CD14-positive monocyte (primary cell): Measurements from ENCODE around the gene DVL3. TPM values are rescaled to one million over a fixed set of nuclear protein-coding genes. Genes with fewer than 3 reads are reported as not detected.

Experiments used
- DNase-seq, 3 donors: peaks; one replicate each; pipeline ENCODE4 v3.0.0-alpha.2; 2011 to 2022
- H2AFZ ChIP-seq: 2 replicates; pipeline ENCODE4 v1.6.0; 2012; ENCODE audit warnings: mild to moderate bottlenecking, low read depth, low read length, inconsistent platforms; ENCODE audit not compliant: insufficient read depth, poor library complexity, severe bottlenecking
- H3K27ac ChIP-seq, 2 donors: 1 replicate in 1 of 2; 2 replicates in 1 of 2; pipeline ENCODE4 v1.5.1; 2012 to 2013; ENCODE audit warnings: low read length in 2 of 2, control low read depth in 1 of 2, inconsistent platforms in 1 of 2, low read depth in 1 of 2, mild to moderate bottlenecking in 1 of 2
- H3K27me3 ChIP-seq, 2 donors: one replicate each; pipeline versions ENCODE4 v1.6.0 to v1.6.1; 2011 to 2013; ENCODE audit warnings: low read length in 2 of 2; ENCODE audit not compliant: control insufficient read depth in 2 of 2, insufficient read depth in 2 of 2
- H3K36me3 ChIP-seq, 2 donors: replicated peaks in 1 of 2; 1 replicate in 1 of 2; 2 replicates in 1 of 2; pipeline versions ENCODE4 v1.5.1 to v1.6.1; 2012 to 2013; ENCODE audit warnings: low read length in 2 of 2, control low read depth in 1 of 2, inconsistent platforms in 1 of 2, mild to moderate bottlenecking in 1 of 2; ENCODE audit not compliant: insufficient read depth in 2 of 2, control insufficient read depth in 1 of 2
- H3K4me1 ChIP-seq, 2 donors: 1 replicate in 1 of 2; 2 replicates in 1 of 2; pipeline versions ENCODE4 v1.5.1 to v1.6.1; 2012 to 2013; ENCODE audit warnings: low read length in 2 of 2, control low read depth in 1 of 2, inconsistent platforms in 1 of 2, mild to moderate bottlenecking in 1 of 2, moderate library complexity in 1 of 2; ENCODE audit not compliant: insufficient read depth in 2 of 2, control insufficient read depth in 1 of 2
- H3K4me2 ChIP-seq: replicated peaks from 2 replicates; pipeline ENCODE3; 2012; ENCODE audit warnings: low read length, moderate library complexity, mild to moderate bottlenecking; ENCODE audit not compliant: poor library complexity, severe bottlenecking; ENCODE audit errors: extremely low read depth
- H3K4me3 ChIP-seq, 3 experiments: fragments of 200-600 bp in 1 of 3; sonication (generic) in 1 of 3; replicated peaks in 1 of 3; 1 replicate in 2 of 3; 2 replicates in 1 of 3; pipeline ENCODE4 v1.5.1; 2011 to 2013; ENCODE audit warnings: low read length in 3 of 3, mild to moderate bottlenecking in 3 of 3, control low read depth in 2 of 3, low read depth in 2 of 3, inconsistent platforms in 1 of 3, moderate library complexity in 1 of 3
- H3K79me2 ChIP-seq: 2 replicates; pipeline ENCODE4 v1.6.0; 2012; ENCODE audit warnings: mild to moderate bottlenecking, control low read depth, inconsistent platforms, low read length, moderate library complexity; ENCODE audit not compliant: insufficient read depth
- H3K9ac ChIP-seq: 2 replicates; pipeline ENCODE4 v1.6.0; 2017; ENCODE audit warnings: low read length, mild to moderate bottlenecking; ENCODE audit not compliant: insufficient read depth, poor library complexity, severe bottlenecking
- H3K9me3 ChIP-seq, 2 donors: replicated peaks in 1 of 2; 1 replicate in 1 of 2; 2 replicates in 1 of 2; pipeline versions ENCODE4 v1.5.1 to v1.6.1; 2012 to 2013; ENCODE audit warnings: low read length in 2 of 2, control low read depth in 1 of 2; ENCODE audit not compliant: control insufficient read depth in 1 of 2, insufficient read depth in 1 of 2
- H4K20me1 ChIP-seq: 2 replicates; pipeline ENCODE4 v1.6.0; 2012; ENCODE audit warnings: mild to moderate bottlenecking, low read length, control low read depth, moderate library complexity; ENCODE audit not compliant: insufficient read depth
- H3K27ac Mint-ChIP-seq, 7 donors: one replicate each; pipeline ENCODE4 v1.8.0; 2020; ENCODE audit warnings: mild to moderate bottlenecking in 7 of 7, mixed read lengths in 7 of 7, moderate library complexity in 6 of 7, inconsistent platforms in 2 of 7
- H3K27me3 Mint-ChIP-seq, 3 donors: one replicate each; pipeline ENCODE4 v1.8.0; 2021 to 2022; ENCODE audit warnings: low read depth in 3 of 3, mild to moderate bottlenecking in 3 of 3, mixed read lengths in 3 of 3, moderate library complexity in 3 of 3, inconsistent platforms in 1 of 3
- H3K36me3 Mint-ChIP-seq, 2 donors: one replicate each; pipeline ENCODE4 v1.8.0; 2020; ENCODE audit warnings: mixed read lengths in 2 of 2, inconsistent platforms in 1 of 2, mild to moderate bottlenecking in 1 of 2
- H3K4me1 Mint-ChIP-seq: one replicate; pipeline ENCODE4 v1.8.0; 2020; ENCODE audit warnings: mild to moderate bottlenecking, mixed read lengths
- H3K4me3 Mint-ChIP-seq, 2 donors: one replicate each; pipeline ENCODE4 v1.8.0; 2020; ENCODE audit warnings: mild to moderate bottlenecking in 2 of 2, mixed read lengths in 2 of 2, moderate library complexity in 1 of 2
- H3K9me3 Mint-ChIP-seq, 7 donors: one replicate each; pipeline ENCODE4 v1.8.0; 2020 to 2022; ENCODE audit warnings: mixed read lengths in 7 of 7, mild to moderate bottlenecking in 6 of 7, moderate library complexity in 6 of 7, inconsistent platforms in 2 of 7
- CTCF ChIP-seq: fragments of 200-600 bp; IDR thresholded peaks from one replicate; pipeline ENCODE4 v1.8.0; 2022; ENCODE audit warnings: antibody characterized with exemption, mild to moderate bottlenecking
- WGBS: methylation state at CpG from one replicate; pipeline ENCODE4 v1.1.5; 2013; ENCODE audit warnings: missing lambda C conversion rate; ENCODE audit not compliant: insufficient coverage; 5-methylcytosine and 5-hydroxymethylcytosine counted together
- intact Hi-C, 2 donors: fragments of 100-400 bp; cut with micrococcal nuclease; formaldehyde crosslinking; loops; one replicate each; pipeline versions ENCODE4 v1.15.0 to v1.15.1; 2023
- polyA plus RNA-seq, 3 donors: library from polyadenylated mRNA; depleted of rRNA in 1 of 3; unstranded in 2 of 3; stranded (reverse) in 1 of 3; fragments of 300-500 nt in 2 of 3; fragments of >200 nt in 1 of 3; fragmentation: Illumina TruSeq in 2 of 3; gene quantifications; 1 replicate in 2 of 3; 2 replicates in 1 of 3; pipeline ENCODE4 v1.2.3, GENCODE V29; 2012 to 2021

The DVL3 gene
- polyA plus RNA-seq, 3 donors: 4.5 to 42.1 (median 9.4) TPM

GRCh38 chr3:184142199-184142598 is 13.0 kb upstream of the DVL3 start:
- Histone ChIP-seq H3K4me2 (no peak overlapping the region), H2AFZ (no peak overlapping the region), H3K4me1 (peaks cover 0 to 3% of the 10 kb centered on the region in 2 donors), H3K9ac (no peak overlapping the region), H3K9me3 (no peaks in the 10 kb centered on the region), H3K36me3 (peaks cover 75 to 86% of the 10 kb centered on the region in 2 donors), H3K4me3 (no peak overlapping the region), H4K20me1 (peaks cover 25% of the 10 kb centered on the region), H3K27me3 (no peaks in the 10 kb centered on the region), H3K27ac (peak overlapping the region in 1 of 2 donors; percentile 14), H3K79me2 (peaks cover 26% of the 10 kb centered on the region)
- Mint-ChIP-seq H3K9me3 (peaks cover 0 to 1% (median 0%) of the 10 kb centered on the region in 7 donors), H3K4me3 (no peak overlapping the region), H3K4me1 (peaks cover 2% of the 10 kb centered on the region), H3K36me3 (peaks cover 74 to 89% of the 10 kb centered on the region in 2 donors), H3K27me3 (peaks cover 0 to 2% (median 0%) of the 10 kb centered on the region in 3 donors), H3K27ac (peak overlapping the region in 2 of 7 donors; percentile 21 to 53)
- intact Hi-C loops: loop anchor here in 1 of 2 donors (10.0 kb wide), 1 partner anchor 247 kb away; no protein-coding TSS in a partner anchor
- no peak for DNase-seq
- no peak for TF ChIP-seq CTCF
- WGBS: 100% methylated on average over 1 of the region's 7 CpGs

- H3K36me3 Mint-ChIP-seq: peaks cover 65 to 79% of the 10 kb centered on the region in 2 donors
- peaks cover 15% of the 10 kb centered on the region for H3K79me2 ChIP-seq
- H3K36me3 ChIP-seq: peaks cover 69 to 76% of the 10 kb centered on the region in 2 donors
- H3K27ac Mint-ChIP-seq: no peak overlapping the region
- no peaks in the 10 kb centered on the region for H3K27me3 ChIP-seq
- TF ChIP-seq CTCF: no peak
- H3K27me3 Mint-ChIP-seq: peaks cover 0 to 2% (median 0%) of the 10 kb centered on the region in 3 donors
- no peak overlapping the region for H3K4me2 ChIP-seq
- peaks cover 0 to 1% (median 0%) of the 10 kb centered on the region in 7 donors for H3K9me3 Mint-ChIP-seq
- no peaks in the 10 kb centered on the region for H3K4me1 ChIP-seq
- no peak overlapping the region for H3K9ac ChIP-seq
- peaks cover 2% of the 10 kb centered on the region for H3K4me1 Mint-ChIP-seq
- peaks cover 15% of the 10 kb centered on the region for H4K20me1 ChIP-seq
- H2AFZ ChIP-seq: no peak overlapping the region
- intact Hi-C loops: loop anchor here in 1 of 2 donors (10.0 kb wide), 1 partner anchor 249 kb away; no protein-coding TSS in a partner anchor
- no peak overlapping the region for H3K4me3 Mint-ChIP-seq
- H3K4me3 ChIP-seq: no peak overlapping the region
- H3K27ac ChIP-seq: no peak overlapping the region
- 89% methylated on average over 3 of the region's 3 CpGs for WGBS
- no peak for DNase-seq
- H3K9me3 ChIP-seq: no peaks in the 10 kb centered on the region
These were observed 11.8 kb upstream of the DVL3 start for GRCh38 chr3:184143327-184143726.
